GM21367 (cell line): ENCODE data around the gene RAB31.
A peak's percentile ranks its signal among the peaks of the same experiment; 100 is the strongest.

Source experiments
- ATAC-seq: cut with Tn5 transposase; IDR thresholded peaks from one replicate; pipeline ENCODE4 v1.9.1; 2021; ENCODE audit not compliant: unreplicated experiment

RAB31 gene

GRCh38 chr18:9691235-9691634 is 16.9 kb upstream of the RAB31 start:
- ATAC-seq: no peak

DNA sequence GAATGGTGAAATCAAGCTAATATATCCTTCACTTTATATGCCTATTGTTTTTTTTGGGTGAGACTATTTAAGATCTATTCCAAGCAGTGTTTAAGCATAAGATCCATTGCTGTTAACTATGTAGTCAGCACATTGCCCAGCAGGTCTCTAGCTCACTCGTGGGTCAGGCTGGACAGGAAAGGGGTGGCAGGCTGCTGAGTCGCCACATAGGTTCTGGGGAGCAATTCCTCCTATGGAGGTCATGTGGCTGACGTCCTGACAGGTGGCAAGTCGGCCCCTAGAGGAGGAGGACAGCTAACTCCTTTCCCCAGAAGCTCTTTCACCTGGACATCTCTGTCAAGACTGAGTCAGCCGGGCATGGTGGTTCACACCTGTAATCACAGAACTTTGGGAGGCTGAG is 13.9 kb upstream of the RAB31 start:
- ATAC-seq: no peak

GRCh38 chr18:9694952-9695495 is 13.1 kb upstream of the RAB31 start:
- no peak for ATAC-seq

- no peak for ATAC-seq
These were observed 12.5 kb upstream of the RAB31 start for GRCh38 chr18:9695605-9696004.

- ATAC-seq: no peak
These were observed 12.0 kb upstream of the RAB31 start for GRCh38 chr18:9696112-9696511.

DNA sequence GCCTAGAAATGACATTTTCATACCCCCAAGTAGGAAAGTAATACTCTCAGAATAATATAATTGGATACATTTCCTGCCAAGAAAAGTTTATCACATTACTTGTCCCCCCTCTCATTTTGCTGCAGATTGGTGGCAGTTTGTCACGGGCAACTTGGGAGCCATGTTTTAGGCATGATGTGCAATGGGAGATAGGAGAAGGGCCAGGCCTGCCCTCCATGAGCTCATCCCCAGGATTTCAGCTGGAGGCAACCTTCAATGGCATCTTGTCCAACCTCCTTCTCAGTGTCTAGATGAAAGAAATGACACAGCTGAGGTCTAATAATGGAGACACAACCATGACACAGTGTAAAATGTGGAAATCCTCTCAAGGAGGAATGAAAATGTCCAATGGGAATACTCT is 11.4 kb upstream of the RAB31 start:
- ATAC-seq: no peak

- no peak for ATAC-seq
These were observed 11.0 kb upstream of the RAB31 start for GRCh38 chr18:9697121-9697520.

- ATAC-seq: no peak
These were observed 9.6 kb upstream of the RAB31 start for GRCh38 chr18:9698497-9698896.

DNA sequence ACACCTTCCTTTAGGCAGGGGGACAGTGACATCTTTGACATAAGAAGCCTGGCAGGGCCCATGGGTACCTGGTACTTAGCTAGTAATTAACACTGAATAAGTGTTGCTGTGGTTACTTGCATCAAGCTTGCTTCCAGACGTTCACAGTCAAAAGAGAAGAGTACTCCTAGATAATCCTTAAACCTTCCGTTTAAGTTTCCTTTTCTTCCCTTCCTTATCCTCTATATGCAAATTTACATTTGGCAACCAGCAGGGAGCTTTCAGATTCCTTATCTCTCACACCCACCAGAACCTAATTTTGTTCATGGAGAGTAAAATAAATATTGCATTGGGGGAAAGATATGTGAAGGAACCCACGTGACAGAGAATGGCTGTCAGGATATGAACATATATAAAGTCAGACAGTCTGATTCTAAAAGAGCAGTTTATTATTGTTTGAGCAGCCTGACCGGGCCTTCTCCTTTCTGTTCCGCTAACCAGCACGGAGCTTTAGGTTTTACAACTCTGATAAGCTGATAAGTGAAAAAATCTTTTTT is 7.8 kb upstream of the RAB31 start:
- no peak for ATAC-seq

- ATAC-seq: no peak
These were observed 6.3 kb upstream of the RAB31 start for GRCh38 chr18:9701609-9702349.

DNA sequence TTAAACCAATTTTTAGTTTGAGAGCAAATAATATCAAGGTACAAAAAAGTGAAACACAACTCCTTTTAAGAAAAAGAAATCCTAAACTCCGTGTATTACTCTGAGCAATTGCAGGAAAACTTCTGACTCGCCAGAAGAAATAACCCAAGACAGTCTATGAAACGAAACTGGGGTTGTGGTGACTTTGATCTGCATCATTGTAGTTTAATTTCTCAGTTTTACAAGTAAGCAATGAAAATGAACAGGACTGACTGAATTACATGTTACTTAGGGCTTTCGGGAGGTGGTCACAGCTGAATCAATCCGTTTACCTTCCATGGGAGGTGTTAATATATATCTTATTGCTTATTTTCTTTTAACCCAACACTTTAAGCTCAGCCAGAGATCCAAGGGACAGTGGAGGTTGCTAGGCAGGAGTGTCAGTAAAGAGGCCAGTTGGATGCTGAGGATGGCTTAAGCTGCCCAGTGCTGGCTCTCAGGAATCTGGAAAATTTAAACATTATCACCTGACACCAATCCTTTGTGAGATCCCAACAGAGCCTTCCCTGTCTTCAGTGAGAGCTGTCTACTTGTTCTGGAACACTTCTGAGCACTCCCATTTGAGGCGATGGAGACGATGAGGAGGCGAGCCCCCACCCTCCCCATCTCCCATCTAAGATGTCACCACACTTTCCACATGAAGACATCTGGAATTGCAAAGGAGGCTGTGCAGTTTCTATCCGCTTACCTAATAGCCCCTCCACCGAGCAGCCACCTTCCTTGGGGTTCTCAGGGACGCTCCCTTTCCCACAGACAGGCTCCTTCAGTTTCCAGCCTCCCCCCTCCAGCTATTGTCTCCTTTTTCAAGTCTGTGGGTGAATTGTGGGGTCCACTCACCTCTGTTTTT is 3.6 kb upstream of the RAB31 start:
- ATAC-seq: no peak

- ATAC-seq: no peak
These were observed 2.8 kb upstream of the RAB31 start for GRCh38 chr18:9705183-9705829.

GRCh38 chr18:9706081-9706935 is 1.8 kb upstream of the RAB31 start:
- no peak for ATAC-seq

- ATAC-seq: no peak
These were observed 582 bp upstream of the RAB31 start for GRCh38 chr18:9707381-9708056.

DNA sequence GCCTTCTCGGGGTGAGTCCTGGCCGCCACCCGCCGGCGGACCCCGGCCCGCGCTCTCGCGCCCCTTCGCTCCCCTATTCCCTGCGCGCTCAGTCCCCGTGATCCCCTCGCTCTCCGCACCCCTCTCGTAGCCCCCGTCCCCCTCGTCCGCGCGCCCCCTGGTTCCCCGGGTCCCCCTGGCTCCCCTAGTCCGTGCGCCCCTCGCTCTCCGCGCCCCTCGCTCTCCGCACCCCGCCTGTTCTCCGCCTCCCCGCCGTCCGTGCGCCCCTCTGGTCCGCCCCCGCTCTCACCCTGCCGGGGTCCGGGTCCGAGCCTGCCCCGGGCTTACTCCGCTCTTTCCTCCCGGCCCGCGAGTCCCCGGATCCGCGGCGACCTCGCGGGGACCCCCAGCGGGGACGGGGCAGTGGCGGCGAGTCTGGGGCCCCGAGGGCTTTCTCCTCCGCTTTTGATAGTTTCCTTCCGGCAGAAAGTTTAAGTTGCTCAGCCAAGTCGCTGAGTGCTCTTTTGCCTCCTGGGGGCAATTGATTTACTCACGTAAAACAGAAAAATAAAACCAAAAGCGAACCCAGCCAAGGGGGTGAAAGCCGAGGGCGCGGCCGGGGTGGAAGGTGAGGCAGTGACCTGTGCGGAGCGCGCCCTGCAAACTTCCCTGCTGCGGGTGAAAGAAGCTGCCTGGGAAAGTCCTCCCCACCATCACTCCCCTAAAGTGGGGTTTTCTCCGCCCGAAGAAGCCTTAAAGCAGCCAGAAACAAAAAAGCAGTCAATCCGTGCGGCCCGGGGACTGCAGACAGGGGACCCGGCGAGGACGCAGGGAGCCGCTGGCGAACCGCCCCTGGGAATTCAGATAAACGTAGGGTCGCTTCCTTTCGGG is 568 bp downstream of the RAB31 start:
- no peak for ATAC-seq

GRCh38 chr18:9709304-9709877 is 1.3 kb downstream of the RAB31 start:
- ATAC-seq: no peak

DNA sequence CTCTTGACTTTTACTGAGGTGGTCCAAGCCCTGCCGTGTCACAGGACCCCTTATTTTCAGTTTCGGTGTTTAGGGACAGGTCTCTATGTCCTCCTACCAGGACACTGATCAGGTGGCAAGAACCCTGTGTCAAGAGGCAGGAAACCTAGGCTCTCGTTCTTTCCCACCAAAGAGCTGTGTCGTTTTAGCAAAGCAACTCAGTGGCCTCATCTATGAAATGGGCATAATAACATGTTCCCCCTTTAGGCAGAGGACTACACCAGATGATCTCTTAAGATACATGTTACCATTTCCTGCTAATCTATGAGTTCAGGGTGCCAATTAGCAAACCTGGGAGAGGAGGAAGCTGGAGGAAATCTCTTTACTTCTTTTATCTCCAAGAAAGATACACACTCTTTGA is 1.9 kb downstream of the RAB31 start:
- ATAC-seq: no peak

DNA sequence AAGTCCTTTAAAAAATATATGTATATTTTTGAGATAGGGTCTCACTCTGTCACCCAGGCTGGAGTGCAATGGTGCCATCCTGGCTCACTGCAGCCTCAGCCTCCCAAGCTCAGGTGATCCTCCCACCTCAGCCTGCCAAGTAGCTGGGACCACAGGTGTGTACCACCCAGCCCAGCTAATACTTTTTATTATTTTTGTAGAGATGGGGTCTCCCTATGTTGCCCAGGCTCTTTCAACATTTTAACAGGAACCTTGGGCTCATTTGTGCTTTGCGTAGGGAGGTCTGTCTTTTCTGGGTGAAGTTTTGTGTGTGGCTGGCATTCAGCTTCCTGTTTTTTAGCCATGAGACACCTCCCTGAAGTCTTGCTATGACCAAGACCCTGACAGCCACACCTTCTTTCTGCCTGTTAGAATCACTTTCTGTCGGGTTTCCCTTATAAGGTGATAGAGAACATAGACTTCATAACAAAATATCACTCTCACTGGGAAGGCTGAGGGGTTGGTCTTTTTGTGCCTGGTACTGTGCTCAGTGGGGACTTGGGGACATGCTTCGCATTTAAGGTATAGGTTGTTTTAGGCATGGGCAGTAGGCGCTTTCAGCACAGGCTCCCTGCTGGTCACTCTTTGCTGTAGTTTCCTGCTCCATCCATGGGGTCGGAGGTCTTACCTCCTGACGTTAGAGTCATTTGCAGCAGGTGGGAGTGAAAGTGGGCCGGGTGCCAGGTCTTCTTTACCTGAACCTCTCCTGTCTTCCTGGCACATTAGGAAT is 3.4 kb downstream of the RAB31 start:
- peak; percentile 58 for ATAC-seq
